ENCODE measurements around the gene AHRR. TPM values are rescaled to one million over a fixed set of nuclear protein-coding genes. Genes with fewer than 3 reads are reported as not detected.

AHRR gene
- total and polyA plus RNA-seq, 9 of the 15 experiments (the other 6 are each of a cell fraction or from before 2014, with no cell fraction given), result 0.06 to 1.6 (median 0.75) TPM; not detected in 1

GRCh38 chr5:458547-459353 lies 137.2 kb downstream of the AHRR start:
- Histone ChIP-seq H3K9me3 (replicated peaks; ENCODE audit: control insufficient read depth, insufficient read depth, low read depth, low read length) (no peaks in the 10 kb centered on the region), H3K4me3 (no peak overlapping the region), H3K27me3 (ENCODE audit: control insufficient read depth in 2 of 2, insufficient read depth in 2 of 2, low read length in 2 of 2) (no peaks in the 10 kb centered on the region), H2AFZ (ENCODE audit: low read depth, low read length) (no peak overlapping the region), H3K79me2 (ENCODE audit: control insufficient read depth, insufficient read depth, low read length) (peaks cover 4% of the 10 kb centered on the region; the same call in 1 of the 3 replicates), H3K36me3 (ENCODE audit: control insufficient read depth, insufficient read depth, low read length) (peaks cover 88% of the 10 kb centered on the region; the same call in 2 of the 3 replicates), H3K4me2 (ENCODE audit: insufficient read depth, low read length) (no peak overlapping the region), H3K4me1 (replicated peaks in 1 of 2; ENCODE audit: control insufficient read depth in 2 of 2, insufficient read depth in 2 of 2, low read length in 2 of 2) (peaks cover 0 to 9% of the 10 kb centered on the region in 2 experiments; a peak in 1 of 5 replicates), H3K9me1 (ENCODE audit: control insufficient read depth, insufficient read depth, low read length) (no peaks in the 10 kb centered on the region), H3K9ac (ENCODE audit: insufficient read depth in 1 of 2, low read depth in 2 of 2, low read length in 2 of 2) (no peak overlapping the region), H3K27ac (ENCODE audit: extremely low read depth, low read depth, low read length) (no peak overlapping the region), H4K20me1 (replicated peaks; ENCODE audit: control insufficient read depth, insufficient read depth, low read length) (no peaks in the 10 kb centered on the region)
- ChIA-PET CTCF (ENCODE audit: low intra/inter-chr PET ratio) (no interaction called here), POLR2A (interaction anchor here (0.6 kb wide), 1 partner anchor 503 kb away, joined by 3 read pairs; no protein-coding TSS in a partner anchor)
- no TSS peak for BruUV-seq (replicated peaks)
- FAIRE-seq (no peak), DNase-seq (ENCODE audit: extremely low read depth in 1 of 4, low spot score in 3 of 4) (no peak), ATAC-seq (no peak)
- 76% methylated on average over 17 of the region's 17 CpGs for WGBS (ENCODE audit: insufficient coverage, low coverage, missing lambda C conversion rate)
- in situ Hi-C loops (cut with MboI) (no loop called here), intact Hi-C loops (cut with micrococcal nuclease) (no loop called here)
- TF ChIP-seq RFX7 (CRISPR knock-in tag; IDR thresholded peaks at IDR 0.05) (no peak), ZNF280A (IDR thresholded peaks at IDR 0.05; ENCODE audit: low read depth, partially characterized antibody) (no peak), TCF15 (CRISPR knock-in tag; IDR thresholded peaks at IDR 0.05) (no peak), MCM7 (IDR thresholded peaks at IDR 0.05) (no peak), ZNF263 (CRISPR knock-in tag; IDR thresholded peaks at IDR 0.05; ENCODE audit: borderline replicate concordance) (no peak), GTF2F1 (IDR thresholded peaks at IDR 0.05; ENCODE audit: low read depth, low read length) (no peak), CBX2 (IDR thresholded peaks at IDR 0.05; ENCODE audit: insufficient read depth, low read length, poor library complexity, severe bottlenecking) (no peak), GABPB2 (CRISPR knock-in tag; conservative IDR thresholded peaks at IDR 0.05) (no peak), POLR2AphosphoS5 (IDR thresholded peaks at IDR 0.05; ENCODE audit: control insufficient read depth, insufficient read depth, low read depth, low read length) (no peak), ZNF217 (CRISPR knock-in tag; IDR thresholded peaks at IDR 0.05) (no peak), ZNF76 (CRISPR knock-in tag; IDR thresholded peaks at IDR 0.05; ENCODE audit: borderline replicate concordance) (no peak), RFX5 (IDR thresholded peaks at IDR 0.05; ENCODE audit: low read depth, low read length) (no peak), POLR2B (IDR thresholded peaks at IDR 0.05; ENCODE audit: low read depth, partially characterized antibody) (no peak), HMGXB4 (CRISPR knock-in tag; IDR thresholded peaks at IDR 0.05) (no peak), NFATC3 (IDR thresholded peaks at IDR 0.05) (no peak), SRSF7 (optimal IDR thresholded peaks at IDR 0.05; ENCODE audit: low read depth, low read length) (no peak), ZFP30 (CRISPR knock-in tag; IDR thresholded peaks at IDR 0.05; ENCODE audit: borderline replicate concordance) (no peak), PHF8 (IDR thresholded peaks at IDR 0.05; ENCODE audit: borderline replicate concordance, low read length) (no peak)
